ENCODE results near the gene SMOC1.

SMOC1 gene

DNA sequence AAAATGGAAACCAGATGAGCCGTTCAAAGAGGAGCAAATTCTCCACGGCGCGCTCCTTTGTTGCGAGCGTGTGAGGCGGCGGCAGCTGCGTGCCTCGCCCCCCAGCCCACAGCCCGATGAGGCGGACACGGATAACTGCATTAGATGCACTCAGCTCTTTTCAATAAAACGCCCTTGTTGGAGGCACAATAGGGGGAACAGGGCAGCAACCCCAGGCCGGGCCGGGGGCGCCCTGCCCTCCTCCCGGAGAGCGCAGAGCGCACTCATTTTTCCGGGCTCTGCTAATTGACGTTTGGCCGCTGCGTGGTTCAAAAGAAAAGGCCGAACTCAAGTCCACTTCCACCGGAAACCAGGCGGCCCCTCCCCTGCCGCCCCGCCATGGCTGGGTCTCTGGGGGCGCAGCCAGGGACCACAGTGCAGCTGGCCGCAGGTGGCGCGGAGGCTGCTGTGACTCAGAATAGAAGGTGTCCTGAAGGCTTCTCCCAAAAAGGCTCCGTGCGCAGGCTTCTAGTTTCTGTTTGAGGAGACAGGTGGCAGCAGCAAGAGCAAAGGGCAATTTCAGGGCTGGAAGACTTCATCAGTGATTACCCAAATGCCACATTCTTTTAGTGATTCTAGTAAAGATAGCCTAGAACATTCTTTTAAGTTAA lies 29.0 kb upstream of the SMOC1 start:
- Histone ChIP-seq H3K27ac (ENCODE audit: low read length) (no peak overlapping the region), H3K36me3 (ENCODE audit: insufficient read depth, low read length) (no peaks in the 10 kb centered on the region), H3K4me3 (ENCODE audit: low read depth in 1 of 2, low read length in 2 of 2) (no peak overlapping the region), H3K27me3 (ENCODE audit: insufficient read depth, low read length, poor library complexity) (peaks cover 4% of the 10 kb centered on the region), H3K9me3 (ENCODE audit: insufficient read depth, low read length, severe bottlenecking) (no peaks in the 10 kb centered on the region), H3K4me1 (ENCODE audit: insufficient read depth, low read length) (peaks cover 13% of the 10 kb centered on the region), H2AFZ (ENCODE audit: low read depth, low read length) (no peak overlapping the region), H3K9ac (ENCODE audit: low read depth, low read length) (no peak overlapping the region), H3K4me2 (ENCODE audit: insufficient read depth, low read length) (no peak overlapping the region), H3K79me2 (ENCODE audit: insufficient read depth, low read length) (no peaks in the 10 kb centered on the region), H4K20me1 (ENCODE audit: insufficient read depth, low read length) (no peaks in the 10 kb centered on the region)
- TF ChIP-seq, protein P1, sequence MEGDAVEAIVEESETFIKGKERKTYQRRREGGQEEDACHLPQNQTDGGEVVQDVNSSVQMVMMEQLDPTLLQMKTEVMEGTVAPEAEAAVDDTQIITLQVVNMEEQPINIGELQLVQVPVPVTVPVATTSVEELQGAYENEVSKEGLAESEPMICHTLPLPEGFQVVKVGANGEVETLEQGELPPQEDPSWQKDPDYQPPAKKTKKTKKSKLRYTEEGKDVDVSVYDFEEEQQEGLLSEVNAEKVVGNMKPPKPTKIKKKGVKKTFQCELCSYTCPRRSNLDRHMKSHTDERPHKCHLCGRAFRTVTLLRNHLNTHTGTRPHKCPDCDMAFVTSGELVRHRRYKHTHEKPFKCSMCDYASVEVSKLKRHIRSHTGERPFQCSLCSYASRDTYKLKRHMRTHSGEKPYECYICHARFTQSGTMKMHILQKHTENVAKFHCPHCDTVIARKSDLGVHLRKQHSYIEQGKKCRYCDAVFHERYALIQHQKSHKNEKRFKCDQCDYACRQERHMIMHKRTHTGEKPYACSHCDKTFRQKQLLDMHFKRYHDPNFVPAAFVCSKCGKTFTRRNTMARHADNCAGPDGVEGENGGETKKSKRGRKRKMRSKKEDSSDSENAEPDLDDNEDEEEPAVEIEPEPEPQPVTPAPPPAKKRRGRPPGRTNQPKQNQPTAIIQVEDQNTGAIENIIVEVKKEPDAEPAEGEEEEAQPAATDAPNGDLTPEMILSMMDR (IDR thresholded peaks at IDR 0.05; ENCODE audit: borderline replicate concordance, extremely low read depth, low read length, poor library complexity, severe bottlenecking), result no peak
- no peak for TF ChIP-seq EZH2 (IDR thresholded peaks at IDR 0.05; ENCODE audit: borderline replicate concordance, low read depth, low read length, severe bottlenecking)
- DNase-seq (no peak), ATAC-seq (ENCODE audit: insufficient read depth, low read depth) (no peak)

GRCh38 chr14:69850736-69851112 lies 28.5 kb upstream of the SMOC1 start:
- Histone ChIP-seq H3K9me3 (ENCODE audit: insufficient read depth, low read length, severe bottlenecking) (no peaks in the 10 kb centered on the region), H3K4me1 (ENCODE audit: insufficient read depth, low read length) (peaks cover 13% of the 10 kb centered on the region), H3K27ac (ENCODE audit: low read length) (no peak overlapping the region), H3K27me3 (ENCODE audit: insufficient read depth, low read length, poor library complexity) (peaks cover 4% of the 10 kb centered on the region), H3K4me3 (ENCODE audit: low read depth in 1 of 2, low read length in 2 of 2) (no peak overlapping the region), H2AFZ (ENCODE audit: low read depth, low read length) (no peak overlapping the region), H4K20me1 (ENCODE audit: insufficient read depth, low read length) (no peaks in the 10 kb centered on the region), H3K79me2 (ENCODE audit: insufficient read depth, low read length) (no peaks in the 10 kb centered on the region), H3K4me2 (ENCODE audit: insufficient read depth, low read length) (no peak overlapping the region), H3K9ac (ENCODE audit: low read depth, low read length) (no peak overlapping the region), H3K36me3 (ENCODE audit: insufficient read depth, low read length) (no peaks in the 10 kb centered on the region)
- ATAC-seq (ENCODE audit: insufficient read depth, low read depth) (no peak), DNase-seq (no peak)
- TF ChIP-seq EZH2 (IDR thresholded peaks at IDR 0.05; ENCODE audit: borderline replicate concordance, low read depth, low read length, severe bottlenecking), result no peak
- TF ChIP-seq, protein P1 (IDR thresholded peaks at IDR 0.05; ENCODE audit: borderline replicate concordance, extremely low read depth, low read length, poor library complexity, severe bottlenecking), result no peak

- H3K27me3 ChIP-seq (ENCODE audit: insufficient read depth, low read length, poor library complexity), result peaks cover 4% of the 10 kb centered on the region
- DNase-seq (peak; percentile 59), ATAC-seq (ENCODE audit: insufficient read depth, low read depth) (peak; percentile 69)
- no peaks in the 10 kb centered on the region for H3K36me3 ChIP-seq (ENCODE audit: insufficient read depth, low read length)
- H3K9me3 ChIP-seq (ENCODE audit: insufficient read depth, low read length, severe bottlenecking), result no peaks in the 10 kb centered on the region
- no peak overlapping the region for H3K27ac ChIP-seq (ENCODE audit: low read length)
- no peak overlapping the region for H2AFZ ChIP-seq (ENCODE audit: low read depth, low read length)
- peaks cover 13% of the 10 kb centered on the region for H3K4me1 ChIP-seq (ENCODE audit: insufficient read depth, low read length)
- H3K4me2 ChIP-seq (ENCODE audit: insufficient read depth, low read length), result no peak overlapping the region
- no peak overlapping the region for H3K4me3 ChIP-seq (ENCODE audit: low read depth in 1 of 2, low read length in 2 of 2)
- H3K9ac ChIP-seq (ENCODE audit: low read depth, low read length), result no peak overlapping the region
- H4K20me1 ChIP-seq (ENCODE audit: insufficient read depth, low read length), result no peaks in the 10 kb centered on the region
- no peaks in the 10 kb centered on the region for H3K79me2 ChIP-seq (ENCODE audit: insufficient read depth, low read length)
- no peak for TF ChIP-seq EZH2 (IDR thresholded peaks at IDR 0.05; ENCODE audit: borderline replicate concordance, low read depth, low read length, severe bottlenecking)
These were observed 26.5 kb upstream of the SMOC1 start for GRCh38 chr14:69852531-69853321.

- Histone ChIP-seq H3K79me2 (ENCODE audit: insufficient read depth, low read length) (no peaks in the 10 kb centered on the region), H2AFZ (ENCODE audit: low read depth, low read length) (no peak overlapping the region), H3K4me2 (ENCODE audit: insufficient read depth, low read length) (no peak overlapping the region), H3K27ac (ENCODE audit: low read length) (no peak overlapping the region), H3K36me3 (ENCODE audit: insufficient read depth, low read length) (no peaks in the 10 kb centered on the region), H3K9ac (ENCODE audit: low read depth, low read length) (no peak overlapping the region), H3K4me1 (ENCODE audit: insufficient read depth, low read length) (peaks cover 13% of the 10 kb centered on the region), H3K9me3 (ENCODE audit: insufficient read depth, low read length, severe bottlenecking) (no peaks in the 10 kb centered on the region), H3K4me3 (ENCODE audit: low read depth in 1 of 2, low read length in 2 of 2) (no peak overlapping the region), H3K27me3 (ENCODE audit: insufficient read depth, low read length, poor library complexity) (peaks cover 6% of the 10 kb centered on the region), H4K20me1 (ENCODE audit: insufficient read depth, low read length) (no peaks in the 10 kb centered on the region)
- TF ChIP-seq, protein P1 (IDR thresholded peaks at IDR 0.05; ENCODE audit: borderline replicate concordance, extremely low read depth, low read length, poor library complexity, severe bottlenecking), result no peak
- no peak for TF ChIP-seq EZH2 (IDR thresholded peaks at IDR 0.05; ENCODE audit: borderline replicate concordance, low read depth, low read length, severe bottlenecking)
- ATAC-seq (ENCODE audit: insufficient read depth, low read depth), result no peak
- no peak for DNase-seq
These were observed 25.4 kb upstream of the SMOC1 start for GRCh38 chr14:69853774-69854173.
